Subcutaneous abdominal adipose tissue (tissue), 5 donors: ENCODE measurements around the gene ZRSR2.
A peak's percentile ranks its signal among the peaks of the same experiment; 100 is the strongest.
"Not testable (repeated sequence)": the region's sequence is repeated elsewhere in the genome, so short reads cannot be mapped to it uniquely, and the experiment has no call there.

Experiments
- H3K27ac ChIP-seq: one replicate; pipeline ENCODE4 v1.7.0; 2013; ENCODE audit warnings: low read depth, mild to moderate bottlenecking, inconsistent platforms, low read length, moderate library complexity
- H3K27me3 ChIP-seq, 5 donors: one replicate each; pipeline ENCODE4 v1.7.0; 2013; ENCODE audit warnings: low read length in 5 of 5, inconsistent platforms in 1 of 5; ENCODE audit not compliant: control insufficient read depth in 5 of 5, insufficient read depth in 4 of 5
- H3K36me3 ChIP-seq, 5 donors: one replicate each; pipeline ENCODE4 v1.7.0; 2013; ENCODE audit warnings: low read length in 5 of 5; ENCODE audit not compliant: control insufficient read depth in 5 of 5, insufficient read depth in 5 of 5
- H3K4me1 ChIP-seq, 5 donors: one replicate each; pipeline ENCODE4 v1.7.0; 2013; ENCODE audit warnings: low read length in 5 of 5, mild to moderate bottlenecking in 3 of 5, moderate library complexity in 1 of 5; ENCODE audit not compliant: control insufficient read depth in 5 of 5, insufficient read depth in 5 of 5
- H3K4me3 ChIP-seq, 5 donors: one replicate each; pipeline ENCODE4 v1.7.0; 2013; ENCODE audit warnings: low read length in 5 of 5, low read depth in 1 of 5
- H3K9ac ChIP-seq, 5 donors: one replicate each; pipeline ENCODE4 v1.7.0; 2013; ENCODE audit warnings: low read length in 5 of 5, mild to moderate bottlenecking in 4 of 5, moderate library complexity in 3 of 5
- H3K9me3 ChIP-seq, 5 donors: one replicate each; pipeline ENCODE4 v1.7.0; 2013; ENCODE audit warnings: low read length in 5 of 5; ENCODE audit not compliant: control insufficient read depth in 5 of 5
- donor health status: healthy.
- donor health status: healthy.
- donor health status: healthy.
- donor health status: healthy.
- donor health status: healthy.

Gene ZRSR2

GRCh38 chrX:15751155-15751819 lies 39.0 kb upstream of the ZRSR2 start:
- H3K9ac ChIP-seq = no peak overlapping the region
- H3K4me1 ChIP-seq = peaks cover 2 to 25% (median 13%) of the 10 kb centered on the region in 5 donors
- H3K27ac ChIP-seq = peak overlapping the region; percentile 63
- peaks cover 0 to 2% (median 0%) of the 10 kb centered on the region in 5 donors for H3K27me3 ChIP-seq
- no peaks in the 10 kb centered on the region for H3K9me3 ChIP-seq
- no peaks in the 10 kb centered on the region for H3K36me3 ChIP-seq
- no peak overlapping the region for H3K4me3 ChIP-seq

DNA sequence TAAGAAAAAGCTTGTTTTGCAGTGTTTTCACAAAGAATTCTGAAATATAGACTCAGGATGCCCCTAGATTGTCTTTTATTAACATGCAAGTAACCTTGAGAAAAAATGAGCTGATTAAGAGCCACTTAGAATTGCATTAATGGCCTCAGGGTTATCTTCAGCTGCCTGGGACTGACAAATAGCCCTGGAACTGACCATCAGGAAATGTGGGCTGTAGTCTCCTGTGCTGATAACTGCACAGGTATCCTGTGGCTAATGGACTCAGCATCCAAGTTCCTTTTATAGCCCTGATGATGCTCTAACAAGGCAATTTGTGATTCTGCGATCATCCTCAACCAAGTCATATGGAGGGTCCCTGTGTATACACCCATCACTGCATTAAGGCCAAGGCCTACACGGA lies 35.2 kb upstream of the ZRSR2 start:
- no peak overlapping the region for H3K27ac ChIP-seq
- H3K4me3 ChIP-seq = no peak overlapping the region

DNA sequence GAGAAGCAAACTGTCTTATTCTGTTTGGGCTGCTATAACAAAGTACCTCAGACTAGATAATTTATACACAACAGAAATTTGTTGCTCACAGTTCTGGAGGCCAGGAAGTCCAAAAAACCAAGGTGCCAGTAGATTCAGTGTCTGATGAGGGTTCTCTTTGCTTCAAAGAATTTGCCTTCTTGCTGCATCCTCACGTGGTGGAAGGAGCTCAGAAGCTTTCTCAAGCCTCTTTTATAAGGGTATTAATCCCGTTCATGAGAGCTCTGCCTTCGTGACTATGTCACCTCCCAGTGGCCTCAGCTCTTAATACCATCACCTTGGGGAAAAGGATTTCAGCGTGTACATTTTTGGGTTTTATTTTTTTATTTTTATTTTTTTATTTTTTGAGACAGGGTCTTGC lies 32.1 kb upstream of the ZRSR2 start:
- no peak overlapping the region for H3K4me3 ChIP-seq
- H3K27me3 ChIP-seq = no peaks in the 10 kb centered on the region
- no peaks in the 10 kb centered on the region for H3K9me3 ChIP-seq
- no peaks in the 10 kb centered on the region for H3K36me3 ChIP-seq
- no peak overlapping the region for H3K9ac ChIP-seq
- no peaks in the 10 kb centered on the region for H3K4me1 ChIP-seq
- no peak overlapping the region for H3K27ac ChIP-seq

More for the DNA sequence above, 35.2 kb upstream of the ZRSR2 start:
- H3K9me3 ChIP-seq = no peaks in the 10 kb centered on the region
- peak overlapping the region in 1 of 5 donors; percentile 14 for H3K9ac ChIP-seq
- H3K4me1 ChIP-seq = peaks cover 0 to 18% (median 10%) of the 10 kb centered on the region in 5 donors
- H3K36me3 ChIP-seq = no peaks in the 10 kb centered on the region
- no peaks in the 10 kb centered on the region for H3K27me3 ChIP-seq

- H3K36me3 ChIP-seq, H3K9ac ChIP-seq, H3K9me3 ChIP-seq, H3K27ac ChIP-seq, H3K4me1 ChIP-seq, H3K4me3 ChIP-seq, H3K27me3 ChIP-seq: not testable (repeated sequence)
These were observed 30.4 kb upstream of the ZRSR2 start for GRCh38 chrX:15759886-15760285.

DNA sequence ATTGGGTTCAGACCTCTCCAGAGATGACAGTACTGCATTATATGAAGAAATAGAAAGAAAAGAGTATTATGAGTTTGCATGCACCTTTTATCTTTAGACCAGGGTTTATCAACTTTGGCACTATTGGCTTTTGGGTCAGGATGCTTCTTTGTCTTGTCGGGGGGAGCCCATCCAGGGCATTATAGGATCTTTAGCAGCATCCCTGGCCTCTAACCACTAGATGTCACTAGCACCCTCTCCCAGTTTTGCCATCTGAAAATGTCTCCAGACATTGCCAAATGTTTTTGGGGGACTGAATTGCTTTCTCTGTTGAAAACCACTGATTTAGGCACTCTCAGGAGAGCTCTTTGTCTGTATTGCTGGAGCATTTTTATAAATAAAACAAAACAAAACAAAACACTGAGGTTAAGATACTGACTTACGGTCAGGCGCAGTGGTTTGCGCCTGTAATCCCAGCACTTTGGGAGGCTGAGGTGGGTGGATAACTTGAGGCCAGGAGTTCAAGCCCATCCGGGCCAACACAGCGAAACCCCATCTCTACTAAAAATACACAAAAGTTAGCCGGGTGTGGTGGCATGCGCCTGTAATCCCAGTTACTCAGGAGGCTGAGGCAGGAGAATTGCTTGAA lies 28.6 kb upstream of the ZRSR2 start:
- H3K27me3 ChIP-seq = no peaks in the 10 kb centered on the region
- H3K4me1 ChIP-seq = no peaks in the 10 kb centered on the region
- H3K27ac ChIP-seq = no peak overlapping the region
- no peak overlapping the region for H3K9ac ChIP-seq
- no peak overlapping the region for H3K4me3 ChIP-seq
- no peaks in the 10 kb centered on the region for H3K9me3 ChIP-seq
- no peaks in the 10 kb centered on the region for H3K36me3 ChIP-seq

DNA sequence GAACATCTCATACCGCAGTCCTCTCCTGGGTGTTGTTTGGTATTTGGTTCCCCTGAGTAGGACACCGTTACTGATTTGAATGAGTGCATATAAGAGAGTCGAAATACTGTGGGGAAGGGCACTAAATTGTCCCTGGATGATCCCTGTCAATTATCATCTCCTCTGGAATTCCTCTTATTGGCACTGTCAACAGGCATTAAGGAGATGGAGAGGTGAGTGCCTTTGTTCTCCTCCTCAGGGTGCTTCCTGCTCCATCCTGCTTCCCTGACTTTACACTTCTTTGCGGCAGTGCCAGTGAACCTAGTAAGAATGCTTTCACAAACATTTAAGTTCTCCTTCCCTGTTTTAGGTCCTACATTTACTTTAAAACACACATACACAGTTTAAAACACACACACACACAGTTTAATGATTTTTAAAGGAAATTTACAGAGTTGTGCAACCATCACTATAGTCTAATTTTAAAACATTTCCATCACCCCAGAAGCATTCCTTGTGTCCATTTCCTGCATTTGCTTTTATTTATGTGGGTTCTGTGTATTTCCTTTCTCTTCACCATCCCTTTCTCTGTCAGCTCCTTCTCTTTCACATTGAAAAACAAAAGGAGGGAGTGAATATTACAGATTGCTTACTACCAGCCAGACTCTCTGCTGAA lies 20.9 kb upstream of the ZRSR2 start:
- Histone ChIP-seq H3K27me3 (no peaks in the 10 kb centered on the region), H3K4me3 (no peak overlapping the region), H3K36me3 (peaks cover 0 to 15% (median 5%) of the 10 kb centered on the region in 5 donors), H3K27ac (no peak overlapping the region), H3K9me3 (no peaks in the 10 kb centered on the region), H3K4me1 (no peaks in the 10 kb centered on the region), H3K9ac (no peak overlapping the region)

- Histone ChIP-seq H3K36me3 (peaks cover 18 to 28% (median 21%) of the 10 kb centered on the region in 5 donors), H3K27ac (no peak overlapping the region), H3K4me1 (no peaks in the 10 kb centered on the region), H3K4me3 (peak overlapping the region in 1 of 5 donors; percentile 26), H3K27me3 (no peaks in the 10 kb centered on the region), H3K9me3 (no peaks in the 10 kb centered on the region), H3K9ac (no peak overlapping the region)
These were observed 8.2 kb upstream of the ZRSR2 start for GRCh38 chrX:15781961-15782699.

GRCh38 chrX:15785176-15785750 lies 5.0 kb upstream of the ZRSR2 start:
- peaks cover 4 to 8% (median 7%) of the 10 kb centered on the region in 5 donors for H3K4me1 ChIP-seq
- peaks cover 8 to 19% (median 17%) of the 10 kb centered on the region in 5 donors for H3K36me3 ChIP-seq
- no peak overlapping the region for H3K9ac ChIP-seq
- no peak overlapping the region for H3K4me3 ChIP-seq
- no peaks in the 10 kb centered on the region for H3K27me3 ChIP-seq
- no peaks in the 10 kb centered on the region for H3K9me3 ChIP-seq
- H3K27ac ChIP-seq = no peak overlapping the region

DNA sequence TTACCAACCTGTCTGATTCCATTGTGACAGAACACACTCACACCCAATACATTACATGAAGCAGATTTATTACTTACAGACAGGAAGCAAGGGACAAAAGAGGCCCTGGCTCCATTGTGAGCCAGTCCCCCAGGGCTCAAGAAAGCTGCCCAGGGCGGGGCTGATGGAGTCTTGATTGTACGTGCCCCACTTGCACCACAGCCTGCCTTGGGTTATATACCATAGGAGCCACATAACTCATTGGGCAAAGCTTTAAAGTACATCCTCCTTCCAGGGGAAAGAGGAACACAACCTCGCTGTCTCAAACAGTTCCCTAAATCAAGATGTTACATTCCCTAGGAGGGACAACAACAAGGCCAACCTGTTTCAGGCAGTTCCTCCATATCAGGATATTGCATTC lies 3.4 kb upstream of the ZRSR2 start:
- Histone ChIP-seq H3K27ac (no peak overlapping the region), H3K9ac (no peak overlapping the region), H3K4me3 (no peak overlapping the region), H3K27me3 (no peaks in the 10 kb centered on the region), H3K4me1 (peaks cover 4 to 18% (median 16%) of the 10 kb centered on the region in 5 donors), H3K36me3 (peaks cover 8 to 12% (median 9%) of the 10 kb centered on the region in 5 donors), H3K9me3 (no peaks in the 10 kb centered on the region)
